HepG2 (cell line): ENCODE results near the gene STK11. TPM values are rescaled to one million over a fixed set of nuclear protein-coding genes. Genes with fewer than 3 reads are reported as not detected.

Experiments
- ELK4 ChIP-seq: sonication (generic); formaldehyde crosslinking; IDR thresholded peaks from 2 replicates; pipeline ENCODE4 v1.9.0; 2021; ENCODE audit warnings: missing genetic modification reagents, borderline replicate concordance
- HIVEP1 ChIP-seq: sonication (generic); formaldehyde crosslinking; IDR thresholded peaks from 2 replicates; pipeline ENCODE4 v1.4.0; 2020; ENCODE audit warnings: mild to moderate bottlenecking, missing genetic modification reagents
- KLF9 ChIP-seq: IDR thresholded peaks from 2 replicates; pipeline ENCODE4 v1.6.1; 2016; ENCODE audit warnings: low read depth
- LCORL ChIP-seq, 2 experiments: fragments of 450-650 bp in 1 of 2; sonication (generic) in 1 of 2; formaldehyde crosslinking in 1 of 2; IDR thresholded peaks; 2 replicates each; pipeline versions ENCODE4 v1.5.0 to v1.6.1; 2017 to 2020; ENCODE audit warnings: antibody characterized with exemption in 1 of 2, missing genetic modification reagents in 1 of 2
- MLLT10 ChIP-seq: sonication (generic); formaldehyde crosslinking; IDR thresholded peaks from 2 replicates; pipeline ENCODE4 v1.4.0; 2020; ENCODE audit warnings: missing genetic modification reagents
- MTERF4 ChIP-seq: sonication (generic); formaldehyde crosslinking; IDR thresholded peaks from 2 replicates; pipeline ENCODE4 v1.8.0; 2023; ENCODE audit warnings: mild to moderate bottlenecking, missing genetic modification reagents
- NFE2 ChIP-seq: sonication (generic); formaldehyde crosslinking; IDR thresholded peaks from 2 replicates; pipeline ENCODE4 v1.4.0; 2020; ENCODE audit warnings: missing genetic modification reagents
- RARA ChIP-seq: IDR thresholded peaks from 2 replicates; pipeline ENCODE4 v1.6.1; 2016; ENCODE audit warnings: missing genetic modification reagents, missing compliant biosample characterization
- SP1 ChIP-seq, 2 experiments: fragments of 450-650 bp in 1 of 2; sonication (generic) in 1 of 2; formaldehyde crosslinking in 1 of 2; IDR thresholded peaks; 2 replicates each; pipeline versions ENCODE4 v1.4.0 to v1.6.1; 2016 to 2020; ENCODE audit warnings: missing genetic modification reagents in 1 of 2
- SSRP1 ChIP-seq: IDR thresholded peaks from 2 replicates; pipeline ENCODE4 v1.6.1; 2016; ENCODE audit warnings: control low read depth
- TBX3 ChIP-seq: fragments of 450-650 bp; IDR thresholded peaks from 2 replicates; pipeline ENCODE4 v1.6.1; 2017; ENCODE audit warnings: antibody characterized with exemption, mild to moderate bottlenecking, inconsistent platforms, borderline replicate concordance
- U2AF2 ChIP-seq: fragments of 200-400 bp; formaldehyde crosslinking; IDR thresholded peaks from 2 replicates; pipeline ENCODE4 v1.6.1; 2017; ENCODE audit warnings: low read depth, mild to moderate bottlenecking, low read length
- ZBED4 ChIP-seq: sonication (generic); formaldehyde crosslinking; IDR thresholded peaks from 2 replicates; pipeline ENCODE4 v1.4.0; 2020; ENCODE audit warnings: missing genetic modification reagents, borderline replicate concordance
- ZFP1 ChIP-seq: IDR thresholded peaks from 2 replicates; pipeline ENCODE4 v1.6.1; 2016
- ZNF121 ChIP-seq: sonication (generic); formaldehyde crosslinking; IDR thresholded peaks from 2 replicates; pipeline ENCODE4 v1.5.0; 2020; ENCODE audit warnings: mild to moderate bottlenecking, missing genetic modification reagents
- ZNF275 ChIP-seq: sonication (generic); formaldehyde crosslinking; IDR thresholded peaks from 2 replicates; pipeline ENCODE4 v1.8.0; 2022; ENCODE audit warnings: missing genetic modification reagents, mild to moderate bottlenecking, inconsistent platforms, borderline replicate concordance
- ZNF577 ChIP-seq: sonication (generic); formaldehyde crosslinking; IDR thresholded peaks from 2 replicates; pipeline ENCODE4 v1.4.0; 2020; ENCODE audit warnings: mild to moderate bottlenecking, low read depth, missing genetic modification reagents, borderline replicate concordance
- ZNF598 ChIP-seq: sonication (generic); formaldehyde crosslinking; IDR thresholded peaks from 2 replicates; pipeline ENCODE4 v1.5.1; 2020; ENCODE audit warnings: mild to moderate bottlenecking, missing genetic modification reagents, borderline replicate concordance
- ZNF704 ChIP-seq: sonication (generic); formaldehyde crosslinking; IDR thresholded peaks from 2 replicates; pipeline ENCODE4 v1.8.1; 2023; ENCODE audit warnings: mild to moderate bottlenecking, inconsistent platforms, moderate library complexity, missing genetic modification reagents, borderline replicate concordance
- ZSCAN21 ChIP-seq: sonication (generic); formaldehyde crosslinking; IDR thresholded peaks from 2 replicates; pipeline ENCODE4 v1.8.0; 2022; ENCODE audit warnings: mild to moderate bottlenecking, missing genetic modification reagents, moderate library complexity, borderline replicate concordance
- polyA plus RNA-seq, 8 experiments: library from polyadenylated mRNA; depleted of rRNA in 3 of 8; stranded (reverse) in 7 of 8; unstranded in 1 of 8; fragments of >200 nt; fragmentation: Illumina TruSeq in 4 of 8; extraction: Trizol in 4 of 8; gene quantifications; 2 replicates each; pipeline versions ENCODE4 v1.2.1 to v1.2.3, GENCODE V29; 2011 to 2016; ENCODE audit warnings: low read depth in 4 of 8, missing spikeins in 1 of 8, mixed read lengths in 1 of 8; ENCODE audit not compliant: insufficient read depth in 1 of 8
- total RNA-seq, 5 experiments: library from RNA; depleted of rRNA; stranded (reverse); fragments of >200 nt; fragmentation: Illumina TruSeq; extraction: Trizol; gene quantifications; 2 replicates each; pipeline ENCODE4 v1.2.3, GENCODE V29; 2016; ENCODE audit warnings: low read depth in 1 of 5

Gene STK11
- total and polyA plus RNA-seq, 2 of the 13 experiments (the other 11 are each of a cell fraction or from before 2014, with no cell fraction given) = 27.5 to 43.6 TPM

- TF ChIP-seq ZBED4 (CRISPR knock-in tag) = peak; percentile 63; the same call in 1 of the 2 replicates
- TF ChIP-seq ZSCAN21 (CRISPR knock-in tag) = peak; percentile 95; the same call in 1 of the 2 replicates
- TF ChIP-seq MTERF4 (CRISPR knock-in tag) = 0 out of 2 replicates have a peak, but pooled peaks have one; percentile 38
- no peak for TF ChIP-seq MLLT10
- no peak for TF ChIP-seq LCORL (IDR thresholded peaks at IDR 0.05)
- TF ChIP-seq LCORL (CRISPR knock-in tag; IDR thresholded peaks at IDR 0.05) = peak; percentile 94
- TF ChIP-seq ZNF598 = peak; percentile 81; the same call in 1 of the 2 replicates
- no peak for TF ChIP-seq ZNF577 (CRISPR knock-in tag)
- no peak for TF ChIP-seq ZNF121 (CRISPR knock-in tag)
- no peak; the same call in 1 of the 2 replicates for TF ChIP-seq ZFP1 (CRISPR knock-in tag)
- peak; percentile 96; the same call in 1 of the 2 replicates for TF ChIP-seq SSRP1 (CRISPR knock-in tag)
- 0 out of 2 replicates have a peak, but pooled peaks have one; percentile 34 for TF ChIP-seq U2AF2
- peak; percentile 95 for TF ChIP-seq HIVEP1 (CRISPR knock-in tag)
- TF ChIP-seq KLF9 (CRISPR knock-in tag) = peak; percentile 45; the same call in 1 of the 2 replicates
- TF ChIP-seq TBX3 = peak; percentile 64; the same call in 1 of the 2 replicates
- no peak for TF ChIP-seq SP1 (IDR thresholded peaks at IDR 0.05)
- peak; percentile 49; the same call in 1 of the 2 replicates for TF ChIP-seq SP1 (CRISPR knock-in tag; IDR thresholded peaks at IDR 0.05)
- peak; percentile 91 for TF ChIP-seq RARA (CRISPR knock-in tag)
- TF ChIP-seq NFE2 (CRISPR knock-in tag) = no peak
- no peak for TF ChIP-seq ELK4 (CRISPR knock-in tag)
- TF ChIP-seq ZNF704 = no peak
- TF ChIP-seq ZNF275 = no peak; the same call in 1 of the 2 replicates
Observed at GRCh38 chr19:1259206-1259875, 53.8 kb downstream of the STK11 start (continued).
